Large intestine (tissue), 3 donors: ENCODE data around the gene RIOK1. TPM values are rescaled to one million over a fixed set of nuclear protein-coding genes. Genes with fewer than 3 reads are reported as not detected.

Experiments used
- DNase-seq, 2 donors: peaks; one replicate each; pipeline versions ENCODE4 v3.0.0 to v3.0.0-alpha.2; 2013
- H3K27ac ChIP-seq: one replicate; pipeline ENCODE4 v1.5.1; 2013; ENCODE audit warnings: low read length
- H3K27me3 ChIP-seq: 2 replicates; pipeline ENCODE4 v1.6.1; 2013; ENCODE audit warnings: low read length; ENCODE audit not compliant: control insufficient read depth, insufficient read depth
- H3K36me3 ChIP-seq: 2 replicates; pipeline ENCODE4 v1.6.1; 2013; ENCODE audit warnings: low read length; ENCODE audit not compliant: control insufficient read depth, insufficient read depth
- H3K4me1 ChIP-seq: one replicate; pipeline ENCODE4 v1.6.1; 2013; ENCODE audit warnings: low read length; ENCODE audit not compliant: control insufficient read depth, insufficient read depth
- H3K4me3 ChIP-seq: one replicate; pipeline ENCODE4 v1.5.1; 2013; ENCODE audit warnings: low read length
- H3K9me3 ChIP-seq: one replicate; pipeline ENCODE4 v1.6.1; 2013; ENCODE audit warnings: mild to moderate bottlenecking, low read depth, low read length, moderate library complexity; ENCODE audit not compliant: control insufficient read depth
- WGBS: methylation state at CpG from one replicate; pipeline ENCODE4 v1.1.5; 2013; ENCODE audit warnings: low lambda C conversion rate; ENCODE audit not compliant: insufficient coverage; 5-methylcytosine and 5-hydroxymethylcytosine counted together
- polyA plus RNA-seq: library from polyadenylated mRNA; unstranded; fragments of 120-200 nt; gene quantifications from one replicate; pipeline ENCODE4 v1.2.1, GENCODE V29; 2013

The RIOK1 gene
- polyA plus RNA-seq, 1 donor, result 22.9 TPM

DNA sequence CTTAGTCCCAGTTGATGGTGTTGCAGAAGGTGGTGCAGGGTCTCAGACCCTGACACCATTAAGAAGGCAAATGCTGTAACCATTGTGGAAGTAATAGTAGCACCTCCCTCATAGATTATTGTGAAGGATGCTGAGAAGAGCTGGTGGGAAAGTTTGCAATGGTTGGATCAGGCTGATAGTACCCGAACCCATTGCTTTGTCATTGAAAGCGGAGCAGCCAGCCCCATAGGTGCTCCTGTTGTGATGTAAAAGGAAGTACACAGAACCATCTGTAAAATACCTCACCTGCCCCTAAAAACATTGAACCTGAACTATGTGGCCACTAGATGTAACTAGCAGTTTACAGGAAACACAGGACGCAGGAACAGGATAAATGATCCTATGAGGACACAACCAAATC lies 31.5 kb downstream of the RIOK1 start:
- Histone ChIP-seq H3K4me3 (no peak overlapping the region), H3K9me3 (peaks cover 3% of the 10 kb centered on the region), H3K36me3 (peaks cover 23% of the 10 kb centered on the region), H3K4me1 (peaks cover 5% of the 10 kb centered on the region), H3K27ac (no peak overlapping the region), H3K27me3 (no peaks in the 10 kb centered on the region)
- WGBS, result no CpG with 5 or more reads among the region's 3 CpGs
- no peak for DNase-seq

- peaks cover 4% of the 10 kb centered on the region for H3K4me1 ChIP-seq
- WGBS, result 100% methylated on average over 3 of the region's 5 CpGs
- no peak overlapping the region for H3K27ac ChIP-seq
- H3K27me3 ChIP-seq, result no peaks in the 10 kb centered on the region
- DNase-seq, result no peak
- peaks cover 2% of the 10 kb centered on the region for H3K36me3 ChIP-seq
- H3K4me3 ChIP-seq, result no peak overlapping the region
- peaks cover 3% of the 10 kb centered on the region for H3K9me3 ChIP-seq
Measured at GRCh38 chr6:7424058-7424457, 34.5 kb downstream of the RIOK1 start.

GRCh38 chr6:7424967-7425807 lies 35.6 kb downstream of the RIOK1 start:
- H3K4me3 ChIP-seq, result no peak overlapping the region
- no peaks in the 10 kb centered on the region for H3K27me3 ChIP-seq
- no peak overlapping the region for H3K27ac ChIP-seq
- H3K9me3 ChIP-seq, result peaks cover 3% of the 10 kb centered on the region
- H3K4me1 ChIP-seq, result no peaks in the 10 kb centered on the region
- peaks cover 2% of the 10 kb centered on the region for H3K36me3 ChIP-seq
- DNase-seq, result peak; percentile 39 to 58
- WGBS, result 100% methylated on average over 2 of the region's 25 CpGs

- Histone ChIP-seq H3K27ac (no peak overlapping the region), H3K27me3 (no peaks in the 10 kb centered on the region), H3K4me1 (no peaks in the 10 kb centered on the region), H3K36me3 (peaks cover 2% of the 10 kb centered on the region), H3K9me3 (peaks cover 3% of the 10 kb centered on the region), H3K4me3 (no peak overlapping the region)
- no CpG with 5 or more reads among the region's 39 CpGs for WGBS
- no peak for DNase-seq
Measured at GRCh38 chr6:7425808-7426190, 36.2 kb downstream of the RIOK1 start.

- H3K36me3 ChIP-seq, result no peaks in the 10 kb centered on the region
- no peak overlapping the region for H3K4me3 ChIP-seq
- no peaks in the 10 kb centered on the region for H3K4me1 ChIP-seq
- peaks cover 3% of the 10 kb centered on the region for H3K9me3 ChIP-seq
- WGBS, result no CpG with 5 or more reads among the region's 16 CpGs
- no peaks in the 10 kb centered on the region for H3K27me3 ChIP-seq
- no peak for DNase-seq
- H3K27ac ChIP-seq, result no peak overlapping the region
Measured at GRCh38 chr6:7426447-7427169, 37.0 kb downstream of the RIOK1 start.

GRCh38 chr6:7431313-7431673 lies 41.7 kb downstream of the RIOK1 start:
- Histone ChIP-seq H3K27ac (no peak overlapping the region), H3K4me3 (no peak overlapping the region), H3K4me1 (no peaks in the 10 kb centered on the region), H3K36me3 (no peaks in the 10 kb centered on the region), H3K9me3 (no peaks in the 10 kb centered on the region), H3K27me3 (no peaks in the 10 kb centered on the region)
- DNase-seq, result no peak
- WGBS, result no CpG with 5 or more reads among the region's 8 CpGs

GRCh38 chr6:7431674-7432390 lies 42.2 kb downstream of the RIOK1 start:
- DNase-seq, result no peak
- no peaks in the 10 kb centered on the region for H3K36me3 ChIP-seq
- no peaks in the 10 kb centered on the region for H3K9me3 ChIP-seq
- H3K27me3 ChIP-seq, result no peaks in the 10 kb centered on the region
- no peak overlapping the region for H3K4me3 ChIP-seq
- H3K27ac ChIP-seq, result no peak overlapping the region
- no CpG with 5 or more reads among the region's 24 CpGs for WGBS
- no peaks in the 10 kb centered on the region for H3K4me1 ChIP-seq

DNA sequence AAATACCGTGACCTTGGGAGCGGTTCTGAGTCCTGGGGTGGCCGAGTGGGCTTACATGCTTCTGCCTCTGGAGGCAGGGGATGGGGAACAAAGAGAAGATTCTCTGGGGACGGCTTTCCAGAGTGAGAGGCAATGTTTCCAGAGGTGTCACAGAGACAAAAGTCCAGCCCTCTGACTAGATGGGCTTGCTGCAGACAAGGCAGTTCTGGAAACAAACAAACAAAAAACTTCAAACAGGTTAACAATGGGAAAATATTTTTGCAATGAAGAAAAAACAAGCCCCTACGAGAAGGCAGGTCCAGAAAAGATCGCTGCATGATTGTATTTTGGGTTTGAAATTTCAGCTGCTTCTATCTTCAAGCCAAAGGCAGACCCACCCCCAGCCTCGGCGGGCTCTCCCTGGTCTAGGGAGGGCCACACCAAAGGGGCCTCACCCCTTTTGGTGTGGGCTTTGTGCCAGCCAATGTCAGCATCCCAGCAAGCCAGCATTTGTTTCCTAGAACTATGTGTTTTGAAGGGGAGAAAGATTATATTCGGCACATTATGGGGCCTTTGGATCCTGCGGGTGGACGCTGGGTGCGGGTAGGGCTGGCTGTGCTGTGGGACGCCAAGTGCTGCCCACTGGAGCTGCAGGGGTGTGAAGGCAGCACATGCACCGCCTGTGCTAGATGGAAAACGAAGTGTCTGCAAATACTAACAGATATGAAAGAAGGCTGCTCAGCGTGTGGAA lies 42.9 kb downstream of the RIOK1 start:
- Histone ChIP-seq H3K4me1 (no peaks in the 10 kb centered on the region), H3K27ac (no peak overlapping the region), H3K4me3 (no peak overlapping the region), H3K27me3 (no peaks in the 10 kb centered on the region), H3K9me3 (no peaks in the 10 kb centered on the region), H3K36me3 (no peaks in the 10 kb centered on the region)
- WGBS, result no CpG with 5 or more reads among the region's 16 CpGs
- no peak for DNase-seq

GRCh38 chr6:7433121-7433617 lies 43.6 kb downstream of the RIOK1 start:
- Histone ChIP-seq H3K9me3 (no peaks in the 10 kb centered on the region), H3K4me1 (no peaks in the 10 kb centered on the region), H3K27me3 (no peaks in the 10 kb centered on the region), H3K36me3 (no peaks in the 10 kb centered on the region), H3K4me3 (no peak overlapping the region), H3K27ac (no peak overlapping the region)
- no peak for DNase-seq
- no CpG with 5 or more reads among the region's 5 CpGs for WGBS

- WGBS, result no CpG with 5 or more reads among the region's 1 CpG
- H3K4me1 ChIP-seq, result peaks cover 5% of the 10 kb centered on the region
Measured at GRCh38 chr6:7434672-7435071, 45.1 kb downstream of the RIOK1 start.

More at GRCh38 chr6:7434672-7435071, 45.1 kb downstream of the RIOK1 start:
- H3K36me3 ChIP-seq, result no peaks in the 10 kb centered on the region
- H3K9me3 ChIP-seq, result no peaks in the 10 kb centered on the region
- no peak overlapping the region for H3K27ac ChIP-seq
- DNase-seq, result no peak
- no peaks in the 10 kb centered on the region for H3K27me3 ChIP-seq
- no peak overlapping the region for H3K4me3 ChIP-seq
